HepG2 (cell line): ENCODE data around the gene MAPK8IP3.
"Not testable (repeated sequence)": the region's sequence is repeated elsewhere in the genome, so short reads cannot be mapped to it uniquely, and the experiment has no call there.

ENCODE experiments used
- ATRX ChIP-seq: sonication (generic); formaldehyde crosslinking; IDR thresholded peaks from 2 replicates; pipeline ENCODE4 v1.4.0; 2020; ENCODE audit warnings: missing genetic modification reagents, borderline replicate concordance
- EP300 ChIP-seq, 3 experiments: sonication (generic) in 1 of 3; formaldehyde crosslinking in 1 of 3; IDR thresholded peaks; 2 replicates each; pipeline versions ENCODE4 v1.5.1 to v1.6.1; 2011 to 2020; ENCODE audit warnings: low read depth in 2 of 3, low read length in 2 of 3, borderline replicate concordance in 1 of 3, improper control_type of control experiment in 1 of 3, mild to moderate bottlenecking in 1 of 3, missing genetic modification reagents in 1 of 3, moderate library complexity in 1 of 3
- GPN1 ChIP-seq: sonication (generic); formaldehyde crosslinking; IDR thresholded peaks from 2 replicates; pipeline ENCODE4 v1.5.1; 2020; ENCODE audit warnings: missing genetic modification reagents, borderline replicate concordance
- JDP2 ChIP-seq: sonication (generic); formaldehyde crosslinking; IDR thresholded peaks from 2 replicates; pipeline ENCODE4 v1.8.1; 2022; ENCODE audit warnings: missing genetic modification reagents, borderline replicate concordance
- MXI1 ChIP-seq: IDR thresholded peaks from 3 replicates; pipeline ENCODE4 v1.6.1; 2012; ENCODE audit warnings: low read depth, low read length, inconsistent platforms, borderline replicate concordance
- POLR2AphosphoS5 ChIP-seq: IDR thresholded peaks from 2 replicates; pipeline ENCODE4 v1.6.1; 2012; ENCODE audit warnings: low read depth, low read length
- SETDB1 ChIP-seq: sonication (generic); formaldehyde crosslinking; IDR thresholded peaks from 2 replicates; pipeline ENCODE4 v1.5.1; 2020; ENCODE audit warnings: missing genetic modification reagents, mild to moderate bottlenecking, borderline replicate concordance
- ZNF44 ChIP-seq: sonication (generic); formaldehyde crosslinking; IDR thresholded peaks from 2 replicates; pipeline ENCODE4 v1.5.1; 2020; ENCODE audit warnings: mild to moderate bottlenecking, missing genetic modification reagents
- ZSCAN30 ChIP-seq: sonication (generic); formaldehyde crosslinking; IDR thresholded peaks from 2 replicates; pipeline ENCODE4 v1.5.0; 2020; ENCODE audit warnings: mild to moderate bottlenecking, missing genetic modification reagents
- TF ChIP-seq, protein P1 (sequence below): sonication (generic); formaldehyde crosslinking; IDR thresholded peaks from 2 replicates; pipeline ENCODE4 v1.5.0; 2020; ENCODE audit warnings: mild to moderate bottlenecking, missing genetic modification reagents, moderate library complexity
- TF ChIP-seq, protein P2 (sequence below): sonication (generic); formaldehyde crosslinking; IDR thresholded peaks from 2 replicates; pipeline ENCODE4 v1.5.0; 2020; ENCODE audit warnings: missing genetic modification reagents

DNA sequence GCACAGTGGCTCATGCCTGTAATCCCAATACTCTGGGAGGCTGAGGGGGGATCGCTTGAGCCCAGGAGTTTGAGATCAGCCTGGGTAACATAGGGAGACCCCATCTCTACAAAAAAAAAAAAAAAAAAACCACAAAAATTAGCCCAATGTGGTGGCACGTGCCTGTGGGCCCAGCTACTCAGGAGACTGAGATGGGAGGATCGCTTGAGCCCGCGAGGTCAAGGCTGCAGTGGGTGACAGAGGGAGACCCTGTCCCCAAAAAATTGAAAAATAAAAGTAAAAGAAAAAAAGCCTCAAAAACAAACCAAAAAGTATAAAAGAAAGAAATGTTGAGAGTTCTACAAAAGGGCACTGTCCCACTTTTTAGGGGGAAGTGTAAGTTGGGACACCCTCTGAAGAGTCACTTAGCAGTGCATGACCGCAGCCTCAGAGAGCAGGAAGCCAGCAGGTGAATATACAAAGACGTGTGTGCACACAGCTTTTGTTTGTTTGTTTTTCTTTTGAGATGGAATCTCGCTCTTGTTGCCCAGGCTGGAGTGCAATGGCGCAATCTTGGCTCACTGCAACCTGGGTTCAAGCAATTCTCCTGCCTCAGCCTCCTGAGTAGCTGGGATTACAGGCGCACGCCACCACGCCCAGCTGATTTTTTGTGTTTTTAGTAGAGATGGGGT, 13.7 kb downstream of the MAPK8IP3 start:
- TF ChIP-seq EP300 (IDR thresholded peaks at IDR 0.05; ENCODE audit: low read depth in 2 of 2, low read length in 2 of 2); EP300 (CRISPR knock-in tag; IDR thresholded peaks at IDR 0.05; ENCODE audit: borderline replicate concordance); JDP2 (CRISPR knock-in tag); POLR2AphosphoS5; MXI1; ATRX (CRISPR knock-in tag); GPN1 (CRISPR knock-in tag); ZNF44 (CRISPR knock-in tag); SETDB1 (CRISPR knock-in tag): not testable (repeated sequence)
- TF ChIP-seq ZSCAN30 (CRISPR knock-in tag), result peak; percentile 98; the same call in 1 of the 2 replicates
- TF ChIP-seq, protein P1, sequence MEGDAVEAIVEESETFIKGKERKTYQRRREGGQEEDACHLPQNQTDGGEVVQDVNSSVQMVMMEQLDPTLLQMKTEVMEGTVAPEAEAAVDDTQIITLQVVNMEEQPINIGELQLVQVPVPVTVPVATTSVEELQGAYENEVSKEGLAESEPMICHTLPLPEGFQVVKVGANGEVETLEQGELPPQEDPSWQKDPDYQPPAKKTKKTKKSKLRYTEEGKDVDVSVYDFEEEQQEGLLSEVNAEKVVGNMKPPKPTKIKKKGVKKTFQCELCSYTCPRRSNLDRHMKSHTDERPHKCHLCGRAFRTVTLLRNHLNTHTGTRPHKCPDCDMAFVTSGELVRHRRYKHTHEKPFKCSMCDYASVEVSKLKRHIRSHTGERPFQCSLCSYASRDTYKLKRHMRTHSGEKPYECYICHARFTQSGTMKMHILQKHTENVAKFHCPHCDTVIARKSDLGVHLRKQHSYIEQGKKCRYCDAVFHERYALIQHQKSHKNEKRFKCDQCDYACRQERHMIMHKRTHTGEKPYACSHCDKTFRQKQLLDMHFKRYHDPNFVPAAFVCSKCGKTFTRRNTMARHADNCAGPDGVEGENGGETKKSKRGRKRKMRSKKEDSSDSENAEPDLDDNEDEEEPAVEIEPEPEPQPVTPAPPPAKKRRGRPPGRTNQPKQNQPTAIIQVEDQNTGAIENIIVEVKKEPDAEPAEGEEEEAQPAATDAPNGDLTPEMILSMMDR (CRISPR knock-in tag), result not testable (repeated sequence)
- TF ChIP-seq, protein P2, sequence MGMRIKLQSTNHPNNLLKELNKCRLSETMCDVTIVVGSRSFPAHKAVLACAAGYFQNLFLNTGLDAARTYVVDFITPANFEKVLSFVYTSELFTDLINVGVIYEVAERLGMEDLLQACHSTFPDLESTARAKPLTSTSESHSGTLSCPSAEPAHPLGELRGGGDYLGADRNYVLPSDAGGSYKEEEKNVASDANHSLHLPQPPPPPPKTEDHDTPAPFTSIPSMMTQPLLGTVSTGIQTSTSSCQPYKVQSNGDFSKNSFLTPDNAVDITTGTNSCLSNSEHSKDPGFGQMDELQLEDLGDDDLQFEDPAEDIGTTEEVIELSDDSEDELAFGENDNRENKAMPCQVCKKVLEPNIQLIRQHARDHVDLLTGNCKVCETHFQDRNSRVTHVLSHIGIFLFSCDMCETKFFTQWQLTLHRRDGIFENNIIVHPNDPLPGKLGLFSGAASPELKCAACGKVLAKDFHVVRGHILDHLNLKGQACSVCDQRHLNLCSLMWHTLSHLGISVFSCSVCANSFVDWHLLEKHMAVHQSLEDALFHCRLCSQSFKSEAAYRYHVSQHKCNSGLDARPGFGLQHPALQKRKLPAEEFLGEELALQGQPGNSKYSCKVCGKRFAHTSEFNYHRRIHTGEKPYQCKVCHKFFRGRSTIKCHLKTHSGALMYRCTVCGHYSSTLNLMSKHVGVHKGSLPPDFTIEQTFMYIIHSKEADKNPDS (CRISPR knock-in tag), result not testable (repeated sequence)
